Measurements from ENCODE around the gene SDHB.

- TF ChIP-seq REST (IDR thresholded peaks at IDR 0.05; ENCODE audit: low read depth) = no peak
- no peak for TF ChIP-seq CBX3 (IDR thresholded peaks at IDR 0.05; ENCODE audit: low read depth)
- TF ChIP-seq CTCF (IDR thresholded peaks at IDR 0.05 in 2 of 3, conservative IDR thresholded peaks at IDR 0.05 in 1 of 3; ENCODE audit: borderline replicate concordance in 1 of 3, insufficient read depth in 1 of 3, low read depth in 2 of 3, low read length in 2 of 3) = peak; percentile 81 to 90 (median 85)
- TF ChIP-seq SRF (IDR thresholded peaks at IDR 0.05; ENCODE audit: low read depth) = no peak
- TF ChIP-seq ELF1 (IDR thresholded peaks at IDR 0.05; ENCODE audit: borderline replicate concordance, low read depth) = no peak
- no peak for TF ChIP-seq POLR2A (IDR thresholded peaks at IDR 0.05; ENCODE audit: borderline replicate concordance, extremely low read depth, insufficient read depth, insufficient read length)
Observed at GRCh38 chr1:17059391-17060305, 5.8 kb upstream of the SDHB start.
